GM18507 (cell line): ENCODE measurements around the gene MGMT.

ENCODE experiments used
- DNase-seq: peaks from one replicate; pipeline ENCODE4 v3.0.0; 2011; ENCODE audit warnings: low read depth; ENCODE audit not compliant: insufficient read length; ENCODE audit errors: extremely low spot score
- FAIRE-seq: peaks from 2 replicates; lab custom pipeline; 2011; peaks lifted over from hg19 to GRCh38; lab: Jason Lieb, UNC

Gene MGMT

GRCh38 chr10:129513312-129513711, 46.3 kb downstream of the MGMT start:
- no peak for FAIRE-seq
- no peak for DNase-seq

GRCh38 chr10:129514568-129515451, 47.8 kb downstream of the MGMT start:
- FAIRE-seq (no peak), DNase-seq (no peak)

- no peak for FAIRE-seq
- no peak for DNase-seq
Observed at GRCh38 chr10:129516846-129517679, 50.0 kb downstream of the MGMT start.

- FAIRE-seq, result no peak
- no peak for DNase-seq
Observed at GRCh38 chr10:129517680-129518057, 50.6 kb downstream of the MGMT start.

GRCh38 chr10:129518793-129519192, 51.8 kb downstream of the MGMT start:
- FAIRE-seq (no peak), DNase-seq (no peak)

- FAIRE-seq (no peak), DNase-seq (no peak)
Observed at GRCh38 chr10:129520440-129521080, 53.5 kb downstream of the MGMT start.

GRCh38 chr10:129521161-129522025, 54.4 kb downstream of the MGMT start:
- FAIRE-seq (no peak), DNase-seq (no peak)

GRCh38 chr10:129522041-129522585, 55.1 kb downstream of the MGMT start:
- DNase-seq, result no peak
- FAIRE-seq, result no peak

- FAIRE-seq, result no peak
- no peak for DNase-seq
Observed at GRCh38 chr10:129523031-129523722, 56.1 kb downstream of the MGMT start.

- FAIRE-seq, result no peak
Observed at GRCh38 chr10:129523723-129524316, 56.8 kb downstream of the MGMT start.

GRCh38 chr10:129524936-129525335, 57.9 kb downstream of the MGMT start:
- FAIRE-seq, result no peak

More at GRCh38 chr10:129523723-129524316, 56.8 kb downstream of the MGMT start:
- no peak for DNase-seq

GRCh38 chr10:129525401-129525801, 58.4 kb downstream of the MGMT start:
- FAIRE-seq (no peak), DNase-seq (no peak)

More at GRCh38 chr10:129524936-129525335, 57.9 kb downstream of the MGMT start:
- no peak for DNase-seq

GRCh38 chr10:129526943-129527342, 59.9 kb downstream of the MGMT start:
- no peak for FAIRE-seq

GRCh38 chr10:129528376-129528978, 61.4 kb downstream of the MGMT start:
- FAIRE-seq (no peak), DNase-seq (no peak)

More at GRCh38 chr10:129526943-129527342, 59.9 kb downstream of the MGMT start:
- no peak for DNase-seq

GRCh38 chr10:129530581-129530980, 63.5 kb downstream of the MGMT start:
- DNase-seq, result no peak
- no peak for FAIRE-seq

GRCh38 chr10:129531195-129531968, 64.3 kb downstream of the MGMT start:
- no peak for DNase-seq
- FAIRE-seq, result no peak
